Tibial nerve (tissue), 4 donors: ENCODE measurements around the gene FBXW12. TPM values are rescaled to one million over a fixed set of nuclear protein-coding genes. Genes with fewer than 3 reads are reported as not detected.

ENCODE experiments used
- DNase-seq, 2 donors: peaks; one replicate each; pipeline ENCODE4 v3.0.0-alpha.2; 2019; ENCODE audit warnings: low spot score in 2 of 2
- H3K27ac ChIP-seq, 4 donors: fragments of 200-600 bp; sonication (generic) in 3 of 4; one replicate each; pipeline ENCODE4 v1.5.1; 2017 to 2019; ENCODE audit warnings: mild to moderate bottlenecking in 1 of 4
- H3K27me3 ChIP-seq, 2 donors: fragments of 200-600 bp; sonication (generic) in 1 of 2; one replicate each; pipeline versions ENCODE4 v1.5.1 to v1.6.0; 2017 to 2019
- H3K36me3 ChIP-seq, 3 donors: fragments of 200-600 bp; sonication (generic); one replicate each; pipeline ENCODE4 v1.5.1; 2018 to 2019
- H3K4me1 ChIP-seq, 4 donors: fragments of 200-600 bp; sonication (generic) in 3 of 4; one replicate each; pipeline ENCODE4 v1.5.1; 2017 to 2019
- H3K4me3 ChIP-seq, 4 donors: fragments of 200-600 bp; sonication (generic) in 3 of 4; one replicate each; pipeline ENCODE4 v1.5.1; 2017 to 2019; ENCODE audit warnings: mild to moderate bottlenecking in 1 of 4, moderate library complexity in 1 of 4
- H3K9me3 ChIP-seq, 4 donors: fragments of 200-600 bp; sonication (generic) in 3 of 4; one replicate each; pipeline ENCODE4 v1.5.1; 2017 to 2019
- CTCF ChIP-seq, 5 experiments: fragments of 200-600 bp in 3 of 5; fragments of 450-650 bp in 2 of 5; sonication (generic) in 3 of 5; IDR thresholded peaks; one replicate each; pipeline ENCODE4 v1.5.1; 2016 to 2019; ENCODE audit warnings: antibody characterized with exemption in 5 of 5, mild to moderate bottlenecking in 3 of 5, moderate library complexity in 2 of 5
- EP300 ChIP-seq, 2 donors: sonication (generic); formaldehyde crosslinking; IDR thresholded peaks; one replicate each; pipeline ENCODE4 v1.6.1; 2017; ENCODE audit warnings: antibody characterized with exemption in 2 of 2, mild to moderate bottlenecking in 1 of 2
- POLR2A ChIP-seq, 2 donors: fragments of 450-650 bp; IDR thresholded peaks; one replicate each; pipeline ENCODE4 v1.6.1; 2017; ENCODE audit warnings: antibody characterized with exemption in 2 of 2, mild to moderate bottlenecking in 2 of 2, moderate library complexity in 2 of 2
- WGBS, 2 donors: methylation state at CpG; one replicate each; pipeline ENCODE4 v1.1.5; 2018; 5-methylcytosine and 5-hydroxymethylcytosine counted together
- total RNA-seq, 4 donors: library from RNA; depleted of rRNA; stranded (reverse); fragments of >200 nt; gene quantifications; one replicate each; pipeline ENCODE4 v1.1.0, GENCODE V29; 2016

Gene FBXW12
- total RNA-seq, 4 donors from 2014 or later, result not detected

GRCh38 chr3:48413086-48413485 lies 41.1 kb downstream of the FBXW12 start:
- Histone ChIP-seq H3K9me3 (no peaks in the 10 kb centered on the region), H3K27ac (peak overlapping the region in 1 of 4 donors; percentile 55), H3K36me3 (peaks cover 6 to 100% (median 11%) of the 10 kb centered on the region in 3 donors), H3K4me1 (peaks cover 0 to 5% (median 0%) of the 10 kb centered on the region in 4 donors), H3K4me3 (no peak overlapping the region), H3K27me3 (no peaks in the 10 kb centered on the region)
- DNase-seq, result no peak
- no peak for TF ChIP-seq EP300 (IDR thresholded peaks at IDR 0.05)
- TF ChIP-seq CTCF (IDR thresholded peaks at IDR 0.05), result no peak
- TF ChIP-seq POLR2A (IDR thresholded peaks at IDR 0.05), result no peak
- 71 to 75% methylated on average over 7 to 8 of the region's 8 CpGs for WGBS, 2 donors

- H3K9me3 ChIP-seq, result no peaks in the 10 kb centered on the region
- no peak for DNase-seq
- 91% methylated on average over 10 to 14 of the region's 14 CpGs for WGBS, 2 donors
- no peak overlapping the region for H3K4me3 ChIP-seq
- peaks cover 6 to 100% (median 11%) of the 10 kb centered on the region in 3 donors for H3K36me3 ChIP-seq
- peaks cover 0 to 5% (median 0%) of the 10 kb centered on the region in 4 donors for H3K4me1 ChIP-seq
- peak overlapping the region in 1 of 4 donors; percentile 55 for H3K27ac ChIP-seq
- TF ChIP-seq POLR2A (IDR thresholded peaks at IDR 0.05), result no peak
- no peak for TF ChIP-seq CTCF (IDR thresholded peaks at IDR 0.05)
- no peak for TF ChIP-seq EP300 (IDR thresholded peaks at IDR 0.05)
- no peaks in the 10 kb centered on the region for H3K27me3 ChIP-seq
These were observed 41.6 kb downstream of the FBXW12 start for GRCh38 chr3:48413611-48414010.

- peaks cover 6 to 100% (median 11%) of the 10 kb centered on the region in 3 donors for H3K36me3 ChIP-seq
- no peak for TF ChIP-seq POLR2A (IDR thresholded peaks at IDR 0.05)
- no peak for TF ChIP-seq EP300 (IDR thresholded peaks at IDR 0.05)
- no peak for TF ChIP-seq CTCF (IDR thresholded peaks at IDR 0.05)
- H3K27ac ChIP-seq, result peak overlapping the region in 1 of 4 donors; percentile 55
These were observed 42.6 kb downstream of the FBXW12 start for GRCh38 chr3:48414376-48415250.

GRCh38 chr3:48415251-48415953 lies 43.4 kb downstream of the FBXW12 start:
- Histone ChIP-seq H3K4me1 (peaks cover 0 to 5% (median 0%) of the 10 kb centered on the region in 4 donors), H3K27me3 (no peaks in the 10 kb centered on the region), H3K36me3 (peaks cover 6 to 100% (median 11%) of the 10 kb centered on the region in 3 donors), H3K27ac (peak overlapping the region in 1 of 4 donors; percentile 62), H3K9me3 (no peaks in the 10 kb centered on the region), H3K4me3 (no peak overlapping the region)
- no peak for TF ChIP-seq POLR2A (IDR thresholded peaks at IDR 0.05)
- TF ChIP-seq CTCF (IDR thresholded peaks at IDR 0.05), result no peak
- TF ChIP-seq EP300 (IDR thresholded peaks at IDR 0.05), result no peak
- 85 to 89% methylated on average over 17 to 24 of the region's 24 CpGs for WGBS, 2 donors
- no peak for DNase-seq

More at GRCh38 chr3:48414376-48415250, 42.6 kb downstream of the FBXW12 start:
- H3K9me3 ChIP-seq, result no peaks in the 10 kb centered on the region
- WGBS, 2 donors, result 85 to 90% methylated on average over 15 to 22 of the region's 25 CpGs
- no peak overlapping the region for H3K4me3 ChIP-seq
- H3K4me1 ChIP-seq, result peaks cover 0 to 5% (median 0%) of the 10 kb centered on the region in 4 donors
- DNase-seq, result no peak
- H3K27me3 ChIP-seq, result no peaks in the 10 kb centered on the region
